ENCODE results near the gene WNK4. TPM values are rescaled to one million over a fixed set of nuclear protein-coding genes. Genes with fewer than 3 reads are reported as not detected.
A peak's percentile ranks its signal among the peaks of the same experiment; 100 is the strongest.

WNK4 gene
- total RNA-seq, 6 experiments from 2014 or later = 22.2 to 33.0 (median 24.3) TPM

GRCh38 chr17:42775534-42776098, 4.8 kb upstream of the WNK4 start:
- TF ChIP-seq CTCF (IDR thresholded peaks at IDR 0.05) = peak; percentile 24; the same call in 1 of the 2 replicates
- peaks cover 3% of the 10 kb centered on the region for H3K27me3 Mint-ChIP-seq (ENCODE audit: insufficient read depth)
- peak; percentile 24 for DNase-seq
- H3K9me3 Mint-ChIP-seq = no peaks in the 10 kb centered on the region
- peaks cover 51% of the 10 kb centered on the region for H3K4me1 Mint-ChIP-seq (ENCODE audit: low read depth)
- peaks cover 26% of the 10 kb centered on the region; the same call in 1 of the 2 replicates for H3K36me3 Mint-ChIP-seq (ENCODE audit: low read depth)
- H3K27ac Mint-ChIP-seq = peak overlapping the region; percentile 94; the same call in 1 of the 2 replicates
- peak overlapping the region; percentile 98 for H3K4me3 Mint-ChIP-seq

GRCh38 chr17:42778570-42778969, 1.8 kb upstream of the WNK4 start:
- no peak for DNase-seq
- no peaks in the 10 kb centered on the region for H3K9me3 Mint-ChIP-seq
- H3K27me3 Mint-ChIP-seq (ENCODE audit: insufficient read depth) = peaks cover 3% of the 10 kb centered on the region
- TF ChIP-seq CTCF (IDR thresholded peaks at IDR 0.05) = no peak
- H3K4me3 Mint-ChIP-seq = no peak overlapping the region
- peak overlapping the region; percentile 83; the same call in 1 of the 2 replicates for H3K27ac Mint-ChIP-seq
- peaks cover 53% of the 10 kb centered on the region for H3K4me1 Mint-ChIP-seq (ENCODE audit: low read depth)
- H3K36me3 Mint-ChIP-seq (ENCODE audit: low read depth) = peaks cover 34% of the 10 kb centered on the region; the same call in 1 of the 2 replicates

- Mint-ChIP-seq H3K36me3 (ENCODE audit: low read depth) (peaks cover 29% of the 10 kb centered on the region), H3K27me3 (ENCODE audit: insufficient read depth) (no peaks in the 10 kb centered on the region; the same call in none of the 2 replicates), H3K4me1 (ENCODE audit: low read depth) (peaks cover 52% of the 10 kb centered on the region), H3K4me3 (peak overlapping the region; percentile 98), H3K27ac (peak overlapping the region; percentile 83), H3K9me3 (no peaks in the 10 kb centered on the region)
- no peak for DNase-seq
- TF ChIP-seq CTCF (IDR thresholded peaks at IDR 0.05) = no peak
These were observed 990 bp upstream of the WNK4 start for GRCh38 chr17:42779304-42779935.

GRCh38 chr17:42780851-42781638, 635 bp downstream of the WNK4 start:
- TF ChIP-seq CTCF (IDR thresholded peaks at IDR 0.05) = no peak
- DNase-seq = no peak
- Mint-ChIP-seq H3K27ac (peak overlapping the region; percentile 78), H3K4me1 (ENCODE audit: low read depth) (peaks cover 43% of the 10 kb centered on the region), H3K27me3 (ENCODE audit: insufficient read depth) (no peaks in the 10 kb centered on the region; the same call in none of the 2 replicates), H3K36me3 (ENCODE audit: low read depth) (peaks cover 36% of the 10 kb centered on the region), H3K9me3 (no peaks in the 10 kb centered on the region), H3K4me3 (peak overlapping the region; percentile 98)

GRCh38 chr17:42781639-42782165, 1.3 kb downstream of the WNK4 start:
- Mint-ChIP-seq H3K9me3 (no peaks in the 10 kb centered on the region), H3K27ac (peak overlapping the region; percentile 78), H3K4me1 (ENCODE audit: low read depth) (peaks cover 44% of the 10 kb centered on the region), H3K36me3 (ENCODE audit: low read depth) (peaks cover 37% of the 10 kb centered on the region), H3K4me3 (peak overlapping the region; percentile 98), H3K27me3 (ENCODE audit: insufficient read depth) (no peaks in the 10 kb centered on the region; the same call in none of the 2 replicates)
- DNase-seq = no peak
- no peak for TF ChIP-seq CTCF (IDR thresholded peaks at IDR 0.05)

Measured in HFFc6 (cell line).